WTC11 (cell line): Measurements from ENCODE around the gene TOX2. TPM values are rescaled to one million over a fixed set of nuclear protein-coding genes. Genes with fewer than 3 reads are reported as not detected.

Source experiments
- ATAC-seq: fragments of 200-7000 bp; cut with Tn5 transposase; 2 replicates; pipeline ENCODE4 v1.10.0; 2021; ENCODE audit warnings: mild to moderate bottlenecking, moderate library complexity
- CTCF ChIA-PET: fragments of 300-600 bp; sonication (Branson Sonifier 250); formaldehyde crosslinking; loops from one replicate; lab custom pipeline; 2021; ENCODE audit warnings: antibody characterized with exemption; lab: Charles Lee
- POLR2A ChIA-PET: fragments of 350-600 bp; sonication (Branson Sonifier 250); formaldehyde crosslinking; loops from one replicate; lab custom pipeline; 2021; ENCODE audit warnings: antibody characterized with exemption; lab: Charles Lee
- DNase-seq: peaks from one replicate; pipeline ENCODE4 v3.0.0; 2021; ENCODE audit warnings: low spot score
- H3K27ac Mint-ChIP-seq: 2 replicates; pipeline ENCODE4 v1.8.0; 2021; ENCODE audit warnings: mixed read lengths
- H3K27me3 Mint-ChIP-seq: 2 replicates; pipeline ENCODE4 v1.8.0; 2021; ENCODE audit warnings: low read depth, mild to moderate bottlenecking, moderate library complexity, mixed read lengths
- H3K36me3 Mint-ChIP-seq: 2 replicates; pipeline ENCODE4 v1.8.0; 2021; ENCODE audit warnings: mixed read lengths
- H3K4me1 Mint-ChIP-seq: 2 replicates; pipeline ENCODE4 v1.8.0; 2022; ENCODE audit warnings: mixed read lengths
- H3K4me3 Mint-ChIP-seq: 2 replicates; pipeline ENCODE4 v1.8.0; 2021; ENCODE audit warnings: mild to moderate bottlenecking, moderate library complexity, mixed read lengths
- H3K9me3 Mint-ChIP-seq: 2 replicates; pipeline ENCODE4 v1.8.0; 2021; ENCODE audit warnings: mixed read lengths
- ATF2 ChIP-seq: sonication (generic); formaldehyde crosslinking; IDR thresholded peaks from 2 replicates; pipeline ENCODE4 v1.8.1; 2022; ENCODE audit warnings: low read depth, missing genetic modification reagents, borderline replicate concordance
- ATF3 ChIP-seq: sonication (generic); formaldehyde crosslinking; conservative IDR thresholded peaks from 2 replicates; pipeline ENCODE4 v1.8.1; 2022; ENCODE audit warnings: mild to moderate bottlenecking, missing genetic modification reagents
- CBFB ChIP-seq: sonication (generic); formaldehyde crosslinking; IDR thresholded peaks from 2 replicates; pipeline ENCODE4 v1.8.1; 2022; ENCODE audit warnings: mild to moderate bottlenecking, low read depth, missing genetic modification reagents
- ELF4 ChIP-seq: sonication (generic); formaldehyde crosslinking; IDR thresholded peaks from 2 replicates; pipeline ENCODE4 v1.8.1; 2022; ENCODE audit warnings: low read depth, mild to moderate bottlenecking, moderate library complexity, missing genetic modification reagents
- EMX1 ChIP-seq: fragments of 250-450 bp; sonication (Bioruptor Pico); IDR thresholded peaks from 2 replicates; pipeline ENCODE4 v1.8.0; 2021; ENCODE audit warnings: mild to moderate bottlenecking
- ETV6 ChIP-seq: sonication (generic); formaldehyde crosslinking; IDR thresholded peaks from 2 replicates; pipeline ENCODE4 v1.8.1; 2022; ENCODE audit warnings: mild to moderate bottlenecking, missing genetic modification reagents
- IRF2 ChIP-seq: sonication (generic); formaldehyde crosslinking; IDR thresholded peaks from 2 replicates; pipeline ENCODE4 v1.8.0; 2022; ENCODE audit warnings: low read depth, missing genetic modification reagents, borderline replicate concordance
- JAZF1 ChIP-seq: fragments of 250-450 bp; sonication (Bioruptor Pico); IDR thresholded peaks from 2 replicates; pipeline ENCODE4 v1.9.0; 2021; ENCODE audit warnings: moderate library complexity, mild to moderate bottlenecking, inconsistent platforms
- RELA ChIP-seq: sonication (generic); formaldehyde crosslinking; IDR thresholded peaks from 2 replicates; pipeline ENCODE4 v1.8.1; 2022; ENCODE audit warnings: missing genetic modification reagents, mild to moderate bottlenecking, borderline replicate concordance
- SOX15 ChIP-seq: fragments of 250-450 bp; sonication (Bioruptor Pico); IDR thresholded peaks from 2 replicates; pipeline ENCODE4 v1.9.0; 2021; ENCODE audit warnings: mild to moderate bottlenecking
- USF1 ChIP-seq: sonication (generic); formaldehyde crosslinking; IDR thresholded peaks from 2 replicates; pipeline ENCODE4 v1.8.0; 2022; ENCODE audit warnings: mild to moderate bottlenecking, missing genetic modification reagents
- total RNA-seq: library from RNA; stranded (reverse); gene quantifications from 3 replicates; pipeline ENCODE4 v1.2.3, GENCODE V29; 2021
- TF ChIP-seq, protein P1 (sequence below): fragments of 250-450 bp; sonication (Bioruptor Pico); conservative IDR thresholded peaks from 2 replicates; pipeline ENCODE4 v1.9.0; 2021; ENCODE audit warnings: mild to moderate bottlenecking
- TF ChIP-seq, protein P2 (sequence below): sonication (generic); formaldehyde crosslinking; conservative IDR thresholded peaks from 2 replicates; pipeline ENCODE4 v1.8.1; 2023; ENCODE audit warnings: mild to moderate bottlenecking, low read depth, missing genetic modification reagents, moderate library complexity
- TF ChIP-seq, protein P3 (sequence below): sonication (generic); formaldehyde crosslinking; IDR thresholded peaks from 2 replicates; pipeline ENCODE4 v1.8.1; 2023; ENCODE audit warnings: mild to moderate bottlenecking, missing genetic modification reagents

The TOX2 gene
- total RNA-seq, 1 experiment from 2014 or later = 3.4 TPM

GRCh38 chr20:44102582-44102981, 187.9 kb downstream of the TOX2 start (continued):
- TF ChIP-seq ATF2 (CRISPR knock-in tag) (no peak), CBFB (no peak), ATF3 (CRISPR knock-in tag) (no peak)

DNA sequence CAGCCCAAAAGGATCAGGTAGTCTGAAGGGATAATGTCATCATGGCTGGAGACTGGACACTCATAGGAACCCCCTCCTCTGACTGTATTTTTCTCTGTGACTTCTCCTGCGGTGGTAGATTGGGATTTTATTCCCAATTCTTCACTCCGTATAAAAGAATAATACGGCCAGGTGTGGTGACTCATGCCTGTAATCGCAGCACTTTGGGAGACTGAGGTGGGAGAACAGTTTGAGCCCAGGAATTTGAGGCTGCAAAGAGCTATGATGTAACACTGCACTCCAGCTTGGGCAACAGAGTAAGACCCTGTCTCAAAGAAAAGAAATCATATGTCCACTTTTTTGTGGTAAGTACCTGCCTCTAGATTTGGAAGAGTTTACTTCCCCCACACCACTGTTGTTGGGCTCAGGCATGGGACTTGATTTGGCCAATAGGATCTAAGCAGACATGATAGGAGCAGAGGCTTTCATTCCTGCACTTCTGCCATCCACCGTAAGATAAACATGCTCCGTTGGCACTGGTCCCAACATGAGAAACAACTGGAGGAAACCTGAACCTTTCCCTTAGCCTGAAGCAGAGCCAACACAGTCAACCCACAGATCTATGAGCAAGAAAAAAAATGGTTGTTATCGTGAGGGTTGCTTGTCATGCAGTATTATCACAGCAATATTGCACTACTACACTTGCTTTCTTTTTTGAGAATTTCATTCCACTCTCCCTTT, 190.3 kb downstream of the TOX2 start:
- peaks cover 41% of the 10 kb centered on the region for H3K9me3 Mint-ChIP-seq
- peaks cover 16% of the 10 kb centered on the region for H3K27me3 Mint-ChIP-seq
- H3K36me3 Mint-ChIP-seq = peaks cover 21% of the 10 kb centered on the region
- H3K27ac Mint-ChIP-seq = no peak overlapping the region
- DNase-seq (no peak), ATAC-seq (no peak)
- ChIA-PET POLR2A (no interaction called here), CTCF (no interaction called here)
- no peak for TF ChIP-seq ELF4
- TF ChIP-seq JAZF1 (CRISPR knock-in tag) = no peak
- TF ChIP-seq, protein P1, sequence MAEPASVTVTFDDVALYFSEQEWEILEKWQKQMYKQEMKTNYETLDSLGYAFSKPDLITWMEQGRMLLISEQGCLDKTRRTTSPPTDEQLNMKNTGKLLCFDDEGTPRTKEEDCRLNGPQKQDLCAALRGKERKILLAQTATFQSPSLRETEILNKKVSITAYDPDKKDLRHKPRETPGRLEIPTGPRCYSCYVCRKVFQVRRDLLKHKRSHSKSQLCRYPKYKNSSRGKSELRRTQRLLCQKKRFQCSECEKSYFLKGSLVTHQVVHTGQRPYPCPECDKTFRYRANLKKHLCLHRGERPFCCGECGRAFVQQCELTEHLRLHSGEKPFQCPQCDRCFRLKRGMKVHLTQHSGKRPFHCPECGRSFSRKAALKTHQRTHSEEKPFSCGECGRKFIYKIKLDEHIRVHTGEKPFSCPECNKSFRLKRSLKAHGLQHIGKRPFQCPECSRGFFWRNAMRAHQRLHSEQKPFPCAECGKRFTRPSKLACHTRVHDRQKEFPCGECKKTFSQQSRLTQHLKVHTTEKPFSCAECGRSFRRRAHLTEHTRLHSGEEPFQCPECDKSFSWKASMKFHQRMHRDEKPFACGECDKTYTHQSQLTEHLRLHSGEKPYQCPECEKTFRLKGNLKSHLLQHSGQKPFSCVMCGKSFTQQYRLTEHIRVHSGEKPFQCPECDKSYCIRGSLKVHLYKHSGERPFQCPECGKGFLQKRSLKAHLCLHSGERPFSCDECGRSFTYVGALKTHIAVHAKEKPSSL (CRISPR knock-in tag) = no peak
- TF ChIP-seq USF1 (CRISPR knock-in tag) = no peak
- TF ChIP-seq, protein P2, sequence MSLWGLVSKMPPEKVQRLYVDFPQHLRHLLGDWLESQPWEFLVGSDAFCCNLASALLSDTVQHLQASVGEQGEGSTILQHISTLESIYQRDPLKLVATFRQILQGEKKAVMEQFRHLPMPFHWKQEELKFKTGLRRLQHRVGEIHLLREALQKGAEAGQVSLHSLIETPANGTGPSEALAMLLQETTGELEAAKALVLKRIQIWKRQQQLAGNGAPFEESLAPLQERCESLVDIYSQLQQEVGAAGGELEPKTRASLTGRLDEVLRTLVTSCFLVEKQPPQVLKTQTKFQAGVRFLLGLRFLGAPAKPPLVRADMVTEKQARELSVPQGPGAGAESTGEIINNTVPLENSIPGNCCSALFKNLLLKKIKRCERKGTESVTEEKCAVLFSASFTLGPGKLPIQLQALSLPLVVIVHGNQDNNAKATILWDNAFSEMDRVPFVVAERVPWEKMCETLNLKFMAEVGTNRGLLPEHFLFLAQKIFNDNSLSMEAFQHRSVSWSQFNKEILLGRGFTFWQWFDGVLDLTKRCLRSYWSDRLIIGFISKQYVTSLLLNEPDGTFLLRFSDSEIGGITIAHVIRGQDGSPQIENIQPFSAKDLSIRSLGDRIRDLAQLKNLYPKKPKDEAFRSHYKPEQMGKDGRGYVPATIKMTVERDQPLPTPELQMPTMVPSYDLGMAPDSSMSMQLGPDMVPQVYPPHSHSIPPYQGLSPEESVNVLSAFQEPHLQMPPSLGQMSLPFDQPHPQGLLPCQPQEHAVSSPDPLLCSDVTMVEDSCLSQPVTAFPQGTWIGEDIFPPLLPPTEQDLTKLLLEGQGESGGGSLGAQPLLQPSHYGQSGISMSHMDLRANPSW (CRISPR knock-in tag) = no peak
- TF ChIP-seq IRF2 (CRISPR knock-in tag) = no peak
- TF ChIP-seq SOX15 (CRISPR knock-in tag) = no peak
- no peak for TF ChIP-seq ETV6 (CRISPR knock-in tag)
- no peak for TF ChIP-seq EMX1
- TF ChIP-seq, protein P3, sequence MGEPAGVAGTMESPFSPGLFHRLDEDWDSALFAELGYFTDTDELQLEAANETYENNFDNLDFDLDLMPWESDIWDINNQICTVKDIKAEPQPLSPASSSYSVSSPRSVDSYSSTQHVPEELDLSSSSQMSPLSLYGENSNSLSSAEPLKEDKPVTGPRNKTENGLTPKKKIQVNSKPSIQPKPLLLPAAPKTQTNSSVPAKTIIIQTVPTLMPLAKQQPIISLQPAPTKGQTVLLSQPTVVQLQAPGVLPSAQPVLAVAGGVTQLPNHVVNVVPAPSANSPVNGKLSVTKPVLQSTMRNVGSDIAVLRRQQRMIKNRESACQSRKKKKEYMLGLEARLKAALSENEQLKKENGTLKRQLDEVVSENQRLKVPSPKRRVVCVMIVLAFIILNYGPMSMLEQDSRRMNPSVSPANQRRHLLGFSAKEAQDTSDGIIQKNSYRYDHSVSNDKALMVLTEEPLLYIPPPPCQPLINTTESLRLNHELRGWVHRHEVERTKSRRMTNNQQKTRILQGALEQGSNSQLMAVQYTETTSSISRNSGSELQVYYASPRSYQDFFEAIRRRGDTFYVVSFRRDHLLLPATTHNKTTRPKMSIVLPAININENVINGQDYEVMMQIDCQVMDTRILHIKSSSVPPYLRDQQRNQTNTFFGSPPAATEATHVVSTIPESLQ (CRISPR knock-in tag) = no peak
- TF ChIP-seq RELA = no peak
- H3K4me1 Mint-ChIP-seq = no peaks in the 10 kb centered on the region
- H3K4me3 Mint-ChIP-seq = no peak overlapping the region
